Hematopoietic multipotent progenitor cell treated with erythropoietin and hydrocortisone succinate and interleukin-3 and kit ligand, for 4 days (in vitro differentiated cells): Measurements from ENCODE around the gene UBE2N.
"Not testable (repeated sequence)": the region's sequence is repeated elsewhere in the genome, so short reads cannot be mapped to it uniquely, and the experiment has no call there.

Experiments used
- DNase-seq: peaks from one replicate; pipeline ENCODE4 v3.0.0-alpha.2; 2015

Gene UBE2N

DNA sequence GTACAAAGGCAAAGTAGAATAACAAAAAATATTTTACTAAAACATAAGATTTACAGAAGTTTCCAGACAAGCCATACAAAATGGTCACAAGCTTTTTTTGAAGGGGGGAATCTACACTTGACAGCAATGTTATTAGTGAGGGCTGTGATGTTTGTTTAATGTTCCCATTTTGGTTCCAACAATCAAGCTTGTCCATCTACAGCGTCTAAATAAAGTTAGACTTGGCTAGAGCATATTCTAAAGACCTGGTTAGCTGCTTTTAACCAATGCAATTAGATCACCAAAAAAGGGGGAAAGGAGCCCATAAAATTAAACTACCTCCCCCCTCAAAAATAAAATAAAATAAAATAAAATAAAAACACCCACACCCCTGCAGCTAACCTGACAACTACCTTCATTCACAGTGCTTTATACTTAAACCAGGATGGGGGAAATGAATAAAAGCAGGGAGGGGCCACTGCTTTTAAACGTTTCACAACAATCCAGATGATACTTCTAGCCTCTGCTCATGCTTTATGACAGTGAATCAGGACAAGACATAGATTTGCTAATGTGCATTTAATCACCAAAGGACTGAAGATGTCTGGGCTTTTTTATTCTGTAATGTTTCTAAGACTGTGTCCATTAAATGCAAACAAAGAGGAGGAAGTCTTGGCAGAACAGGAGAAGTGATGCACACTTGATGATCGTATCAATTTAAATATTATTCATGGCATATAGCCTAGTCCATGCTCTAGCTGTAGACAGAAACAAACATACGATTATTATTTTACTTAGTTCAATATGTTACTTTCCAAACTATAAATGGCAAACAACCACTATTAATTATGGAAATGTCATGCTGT, 32.2 kb downstream of the UBE2N start:
- DNase-seq: not testable (repeated sequence)

DNA sequence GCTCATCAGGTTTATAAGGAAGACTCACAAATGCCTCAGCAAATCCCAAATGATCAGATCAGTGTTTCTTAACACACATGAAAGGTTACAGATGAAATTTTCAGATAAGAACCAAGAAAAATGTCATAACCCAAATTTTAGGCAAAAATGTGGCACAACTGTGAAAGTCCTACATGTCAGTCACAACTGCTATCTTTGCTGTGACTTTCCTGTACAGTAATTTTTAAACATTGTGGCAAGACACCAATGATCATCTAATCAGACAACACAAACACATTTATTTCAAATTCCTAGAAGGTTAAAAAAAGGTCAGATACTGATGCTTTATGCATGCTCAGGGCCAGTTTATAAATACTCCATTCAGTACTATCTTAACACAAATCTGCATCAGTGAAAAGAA, 32.9 kb downstream of the UBE2N start:
- no peak for DNase-seq

DNA sequence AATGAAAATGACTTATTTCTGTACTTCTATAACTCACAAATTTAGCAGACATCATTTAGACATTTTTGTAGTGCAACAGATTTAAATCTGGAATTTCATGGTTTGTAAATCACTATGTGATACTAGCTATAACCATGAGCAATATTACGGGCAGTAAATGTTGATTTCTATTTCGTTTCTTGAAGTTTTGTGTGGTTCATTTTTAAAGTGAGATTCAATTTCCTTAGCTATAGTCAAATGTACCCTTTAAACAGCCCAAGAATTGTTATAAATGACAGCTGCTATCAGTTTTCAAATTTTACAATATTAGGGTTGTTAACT, 33.8 kb downstream of the UBE2N start:
- DNase-seq: no peak

DNA sequence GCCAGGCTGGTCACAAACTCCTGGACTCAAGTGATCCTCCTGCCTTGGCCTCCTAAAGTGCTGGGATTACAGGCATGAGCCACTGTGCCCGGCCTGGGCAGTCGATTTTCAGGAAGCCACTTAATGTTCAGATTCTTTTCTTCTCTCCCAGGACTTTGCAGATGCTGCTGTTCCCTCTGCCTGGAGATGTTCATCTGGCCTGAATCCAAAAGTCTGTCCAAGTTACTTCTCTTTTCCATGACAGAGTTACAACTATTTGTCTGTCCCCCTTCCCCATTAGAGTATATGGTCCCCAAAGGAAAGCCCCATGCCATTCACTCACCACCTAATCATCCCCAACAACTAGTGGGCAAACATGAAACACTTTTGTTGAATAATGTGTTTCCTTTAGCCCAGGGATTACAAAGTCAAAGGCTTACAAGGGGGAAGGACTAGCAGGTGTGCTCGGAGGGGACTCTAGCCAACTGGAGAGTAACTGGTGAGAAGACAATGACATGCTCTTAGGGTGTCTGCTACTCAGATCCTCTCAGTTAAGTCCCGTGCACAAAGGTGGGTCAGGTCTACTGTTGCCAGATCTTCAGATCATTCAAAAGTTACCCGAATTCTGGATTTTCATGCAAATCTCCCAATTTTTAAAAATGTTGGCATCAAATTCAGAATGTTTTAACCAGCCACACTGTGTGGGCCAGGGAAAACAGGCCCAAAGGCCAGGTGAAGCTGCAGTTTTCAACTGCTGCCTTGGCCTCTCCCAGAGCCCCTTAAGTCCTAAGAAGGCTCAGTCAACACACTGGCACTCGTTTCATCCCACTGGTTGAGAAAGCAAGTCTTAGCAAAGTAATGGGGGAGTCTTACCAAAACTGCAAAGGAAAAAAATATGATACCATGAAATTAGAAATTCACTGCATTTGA, 34.4 kb downstream of the UBE2N start:
- no peak for DNase-seq

DNA sequence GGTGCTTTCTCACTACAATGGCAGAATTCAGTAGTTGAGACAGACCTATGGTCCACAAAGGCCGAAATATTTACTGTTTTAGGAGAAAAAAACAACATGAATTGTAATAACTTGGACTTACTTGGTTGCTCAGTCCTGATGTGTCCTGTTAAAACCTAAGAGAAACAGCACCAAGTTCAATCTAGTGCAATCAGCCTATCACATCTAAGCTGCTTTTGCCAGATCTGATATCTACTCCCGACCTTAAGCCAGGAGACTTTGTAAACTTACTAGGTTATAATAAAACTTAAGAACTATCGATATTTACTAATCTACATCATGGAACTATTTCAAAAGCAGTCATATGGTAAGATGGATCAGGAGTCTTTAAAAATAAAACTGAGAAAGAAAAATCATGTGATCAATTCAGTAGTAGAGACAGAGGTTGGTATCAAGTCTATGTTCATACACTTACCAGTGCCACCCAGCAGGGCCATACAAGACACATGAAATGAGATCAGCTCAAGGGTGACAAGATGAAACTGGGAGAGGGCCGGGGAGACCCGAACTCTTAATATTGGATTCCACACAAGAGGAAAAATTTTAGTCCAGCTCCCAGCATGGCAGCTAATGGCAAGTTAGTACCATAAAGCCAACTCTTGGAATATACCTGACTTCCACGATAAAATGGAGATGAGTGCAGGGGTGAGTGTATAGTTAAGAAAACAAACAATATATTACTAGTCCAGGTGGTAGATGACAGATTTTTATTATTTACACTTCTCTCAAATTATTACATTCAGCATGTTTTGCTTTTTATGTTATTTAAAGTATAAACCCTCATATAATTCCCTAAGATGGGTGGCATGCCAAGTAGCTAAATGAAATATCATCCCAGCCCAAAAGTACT, 36.5 kb downstream of the UBE2N start:
- peak; percentile 29 for DNase-seq

DNA sequence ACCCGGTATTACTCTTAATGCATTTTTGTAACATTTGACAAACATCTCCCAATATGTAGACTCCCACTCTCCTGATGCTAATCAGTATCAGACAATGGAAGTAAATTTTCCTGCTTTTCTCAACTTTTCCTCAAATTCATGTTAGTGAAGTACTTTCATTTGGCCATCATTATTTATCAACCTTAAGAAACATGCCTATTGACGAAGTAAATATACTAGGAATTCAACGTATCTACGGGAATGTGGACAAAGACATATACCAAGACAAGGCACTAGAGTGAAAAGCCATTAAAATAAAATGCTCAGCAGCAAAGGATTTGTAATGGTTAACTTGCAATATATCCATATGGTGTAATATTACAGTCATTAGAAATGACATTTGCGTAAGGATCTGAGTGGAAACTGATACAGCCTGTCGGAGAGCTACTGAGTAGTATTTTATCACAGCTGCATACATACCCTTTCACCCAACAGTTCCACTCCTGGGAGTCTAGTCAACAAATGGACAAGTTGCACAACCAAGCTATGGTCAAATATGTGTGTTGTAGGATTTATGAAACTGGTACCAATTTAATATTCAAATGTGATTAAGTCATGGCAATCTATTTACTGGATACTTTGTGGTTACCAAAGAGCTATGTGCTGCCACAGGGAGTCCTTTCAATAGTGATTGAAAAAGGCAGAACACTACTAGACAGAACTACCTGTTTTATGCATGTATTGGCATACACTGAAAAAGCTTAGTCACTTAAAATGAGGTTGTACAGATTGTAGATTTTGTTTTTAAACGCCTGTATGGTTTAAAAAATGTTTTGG, 37.6 kb downstream of the UBE2N start:
- DNase-seq: no peak

DNA sequence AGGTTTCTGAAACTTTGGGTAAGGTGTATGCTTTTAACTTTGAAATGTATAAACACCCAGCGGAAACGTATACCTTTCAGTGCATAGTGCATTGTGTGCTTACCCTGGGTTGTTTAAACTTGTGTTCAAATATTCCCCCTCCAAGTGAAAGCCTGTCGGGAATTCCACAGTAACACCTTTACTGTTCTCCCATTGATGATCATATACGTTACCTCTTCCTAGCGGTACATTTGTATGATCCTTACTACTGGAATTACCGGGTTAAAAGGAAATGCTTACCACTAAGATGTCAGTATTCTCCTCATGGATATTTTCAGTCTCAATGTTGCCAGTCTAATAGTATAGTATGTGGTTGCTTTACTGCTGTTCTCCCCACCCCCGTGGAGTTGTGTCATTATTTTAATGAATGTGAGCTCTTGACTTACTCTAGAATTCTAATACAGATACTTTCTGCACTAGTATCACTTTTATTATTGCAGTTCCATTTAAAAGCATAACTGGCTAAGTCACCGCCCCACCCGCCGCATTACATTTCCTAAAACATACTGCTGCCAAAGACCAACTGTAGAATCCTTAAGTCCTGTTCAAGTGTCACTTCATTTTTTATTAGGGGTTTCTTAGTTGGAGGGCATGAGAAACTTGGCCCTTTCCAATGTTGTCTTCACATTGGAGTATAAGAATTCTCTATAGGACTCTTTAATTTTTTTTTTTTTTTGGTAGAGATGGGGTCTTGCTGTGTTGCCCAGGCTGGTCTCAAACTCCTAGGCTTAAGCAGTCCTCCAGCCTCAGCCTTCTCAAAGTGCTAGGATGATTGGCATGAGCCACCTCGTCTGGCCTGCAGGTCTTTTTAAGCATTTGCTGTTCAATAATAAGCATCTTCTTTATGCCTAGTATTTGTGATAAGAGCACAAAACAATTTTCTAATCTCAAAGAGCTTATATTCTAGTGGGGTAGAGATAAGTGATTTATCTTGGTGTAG, 39.1 kb downstream of the UBE2N start:
- DNase-seq: no peak

DNA sequence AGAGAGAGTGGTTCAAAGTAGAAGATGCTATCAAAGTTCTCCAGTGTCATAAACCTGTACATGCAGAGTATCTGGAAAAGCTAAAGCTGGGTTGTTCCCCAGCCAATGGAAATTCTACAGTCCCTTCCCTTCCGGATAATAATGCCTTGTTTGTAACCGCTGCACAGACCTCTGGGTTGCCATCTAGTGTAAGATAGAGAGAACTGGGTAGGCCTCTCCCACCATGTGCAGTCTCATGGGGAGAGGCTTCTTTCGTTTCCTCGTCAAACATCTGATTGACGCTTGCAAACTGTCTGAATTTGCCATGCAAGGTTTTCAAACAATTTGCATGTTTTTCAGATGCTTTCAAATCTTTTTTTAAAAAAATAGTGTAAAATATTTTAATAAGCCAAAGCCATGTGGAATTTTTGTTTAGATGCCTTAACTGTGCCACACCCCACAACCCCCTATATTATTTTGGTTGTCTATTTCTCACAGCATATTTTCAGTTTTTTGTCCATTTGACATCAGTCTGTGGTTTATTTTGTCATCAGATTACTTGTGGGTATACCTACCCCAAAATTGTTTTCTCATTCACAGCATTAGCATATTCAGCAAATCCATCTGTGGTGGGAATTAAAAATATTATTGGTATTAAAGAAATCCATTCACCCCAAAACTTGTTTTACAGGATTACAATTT, 42.4 kb downstream of the UBE2N start:
- not testable (repeated sequence) for DNase-seq

DNA sequence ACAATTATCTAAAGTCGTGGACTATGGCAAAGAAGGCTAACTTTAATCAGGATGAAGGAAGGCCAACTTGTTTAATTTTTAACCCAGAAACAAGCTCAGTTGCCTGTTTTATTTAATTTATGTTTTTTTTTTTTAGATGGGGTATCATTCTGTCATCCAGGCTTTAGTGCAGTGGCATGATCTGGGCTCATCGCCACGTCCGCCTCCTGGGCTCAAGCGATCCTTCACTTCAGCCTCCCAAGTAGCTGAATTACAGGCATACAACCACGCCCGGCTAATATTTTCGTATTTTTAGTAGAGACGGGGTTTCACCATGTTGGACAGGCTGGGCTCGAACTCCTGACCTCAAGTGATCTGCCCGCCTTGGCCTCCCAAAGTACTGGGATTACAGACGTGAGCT, 44.3 kb downstream of the UBE2N start:
- DNase-seq: no peak

DNA sequence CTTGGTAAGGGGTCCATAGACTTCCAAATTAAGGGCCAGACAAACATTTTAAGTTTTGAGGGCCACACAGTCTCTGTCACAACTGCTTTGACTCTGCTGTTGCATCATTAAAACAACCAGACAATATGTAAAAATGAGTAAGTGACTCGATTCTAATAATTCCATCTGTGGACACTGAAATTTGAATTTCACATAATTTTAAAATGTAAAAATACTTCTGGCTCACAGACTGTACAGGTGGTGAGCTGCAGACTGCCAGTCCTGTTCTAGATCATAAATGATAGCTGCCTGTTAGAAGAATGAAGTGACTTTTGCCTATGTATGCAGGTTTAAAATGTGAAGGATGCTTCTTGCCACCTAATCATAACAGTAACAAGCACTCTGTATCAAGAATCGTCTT, 48.3 kb downstream of the UBE2N start:
- no peak for DNase-seq

DNA sequence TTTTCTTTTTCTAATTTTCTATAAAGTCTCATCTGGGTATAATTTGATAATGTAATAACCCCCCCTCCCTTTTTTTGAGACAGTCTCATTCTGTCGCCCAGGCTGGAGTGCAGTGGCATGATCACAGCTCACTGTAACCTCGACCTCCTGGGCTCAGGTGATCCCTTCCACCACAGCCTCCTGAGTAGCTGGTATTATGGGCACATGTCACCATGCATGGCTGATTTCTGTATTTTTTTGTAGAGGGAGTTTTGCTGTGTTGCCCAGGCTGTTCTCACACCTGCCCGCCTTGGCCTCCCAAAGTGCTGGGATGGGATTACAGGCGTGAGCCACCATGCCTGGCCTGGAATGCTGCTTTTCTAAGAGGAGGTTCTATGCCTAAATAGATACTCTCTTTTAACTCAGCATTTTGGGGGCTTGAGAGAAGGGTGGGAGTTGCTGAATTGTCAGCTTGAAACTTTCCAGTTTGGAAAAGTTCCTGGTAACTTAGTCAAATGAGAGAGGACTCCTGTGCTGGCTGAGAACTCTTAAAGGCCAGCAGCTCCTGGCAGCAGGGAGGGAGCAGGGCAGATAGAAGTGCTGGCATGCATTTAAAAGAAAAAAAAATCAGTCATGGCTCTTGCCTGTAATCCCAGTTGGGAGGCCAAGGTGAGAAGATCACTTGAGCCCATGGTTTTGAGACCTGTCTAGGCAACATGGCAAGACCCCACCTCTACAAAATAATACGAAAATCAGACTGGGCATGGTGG, 51.0 kb downstream of the UBE2N start:
- no peak for DNase-seq

DNA sequence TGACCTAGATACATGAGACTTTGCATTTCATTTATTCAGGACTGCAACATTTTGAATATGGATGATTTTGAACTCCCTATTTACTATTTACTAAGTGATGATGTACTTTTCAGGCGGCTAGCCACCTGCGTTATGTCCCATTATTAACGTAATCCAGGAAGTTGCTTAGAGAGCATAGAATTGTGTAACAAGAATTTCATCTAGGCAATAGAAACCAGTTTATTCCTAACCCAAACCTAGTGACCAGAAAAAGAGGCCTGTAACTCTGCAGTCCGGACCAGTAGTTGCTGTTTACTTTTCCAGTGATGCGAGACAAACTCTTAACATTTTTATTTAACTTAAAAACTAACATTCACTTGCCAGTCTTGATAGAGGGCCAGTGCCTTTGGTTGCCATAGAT, 51.7 kb downstream of the UBE2N start:
- no peak for DNase-seq

DNA sequence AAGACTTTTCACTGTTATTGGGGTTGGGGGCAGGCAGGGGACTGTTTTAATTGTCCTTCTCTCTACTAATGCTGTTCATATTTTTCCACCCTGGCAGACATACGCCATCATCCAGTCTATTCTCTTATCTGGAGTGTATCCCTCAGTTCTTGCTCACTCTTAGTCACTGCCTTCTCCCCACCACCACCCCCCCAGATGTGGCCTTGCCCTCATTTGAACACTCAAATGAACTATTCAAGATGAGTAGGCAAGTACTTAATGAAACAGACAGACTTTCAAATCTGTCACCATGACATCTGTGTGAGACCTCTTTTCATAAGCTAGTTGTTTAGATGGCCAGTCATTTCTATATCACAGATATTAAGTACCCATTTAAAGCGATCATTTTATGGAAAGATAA, 54.0 kb downstream of the UBE2N start:
- DNase-seq: no peak

DNA sequence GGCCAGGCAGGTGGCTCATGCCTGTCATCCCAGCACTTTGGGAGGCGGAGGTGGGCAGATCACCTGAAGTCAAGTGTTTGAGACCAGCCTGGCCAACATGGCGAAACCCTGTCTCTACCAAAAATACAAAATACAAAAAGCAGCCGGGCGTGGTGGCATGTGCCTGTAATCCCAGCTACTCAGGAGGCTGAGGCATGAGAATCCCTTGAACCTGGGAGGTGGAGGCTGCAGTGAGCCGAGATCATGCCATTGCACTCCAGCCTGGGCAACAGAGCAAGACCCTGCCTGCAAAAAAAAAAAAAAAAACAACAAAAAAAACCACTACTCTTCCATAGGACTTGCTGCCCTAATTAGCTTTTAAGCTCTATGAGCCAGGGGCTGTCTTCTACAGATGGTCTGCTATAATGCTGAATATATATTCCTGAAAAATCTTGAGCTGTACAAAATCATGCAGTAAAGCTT, 59.7 kb downstream of the UBE2N start:
- not testable (repeated sequence) for DNase-seq

DNA sequence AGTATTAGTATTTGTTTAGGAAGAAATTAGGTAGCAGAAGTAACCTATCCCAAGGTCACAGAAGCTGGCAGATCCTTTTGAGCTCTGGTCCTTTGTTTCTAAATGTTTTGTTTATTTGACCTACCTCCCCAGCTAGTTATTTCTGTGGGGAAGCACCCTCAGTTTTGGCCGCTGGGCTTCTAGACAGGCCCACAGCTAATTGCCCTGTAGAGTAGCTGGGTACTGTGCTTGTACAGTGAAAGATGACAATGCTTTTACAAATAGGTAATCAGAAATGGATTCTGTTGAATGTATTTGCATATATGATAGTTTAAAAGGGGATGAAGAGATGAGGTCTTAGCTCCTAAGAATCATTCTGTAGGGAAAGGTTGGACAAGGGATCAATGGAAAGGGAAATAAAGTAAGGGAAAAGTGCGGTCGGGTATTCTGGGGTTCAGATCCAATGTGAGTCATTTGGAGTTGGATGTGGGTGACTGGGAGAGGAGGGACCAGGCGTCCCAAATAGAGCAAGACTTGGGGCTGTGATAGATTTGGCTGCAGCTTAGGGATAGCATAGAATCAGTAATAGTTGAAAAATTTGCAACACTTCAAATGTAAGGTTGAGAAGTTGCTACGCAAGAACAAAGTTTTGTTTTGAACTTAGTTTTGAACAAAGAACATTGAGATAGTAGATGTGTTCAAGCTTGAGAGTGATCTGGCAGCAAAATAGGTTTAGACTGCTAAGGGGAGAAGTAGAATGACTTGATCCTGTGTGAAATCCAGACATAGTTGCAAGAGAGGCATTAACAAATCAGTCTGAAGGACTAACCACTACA, 60.4 kb downstream of the UBE2N start:
- DNase-seq: no peak

DNA sequence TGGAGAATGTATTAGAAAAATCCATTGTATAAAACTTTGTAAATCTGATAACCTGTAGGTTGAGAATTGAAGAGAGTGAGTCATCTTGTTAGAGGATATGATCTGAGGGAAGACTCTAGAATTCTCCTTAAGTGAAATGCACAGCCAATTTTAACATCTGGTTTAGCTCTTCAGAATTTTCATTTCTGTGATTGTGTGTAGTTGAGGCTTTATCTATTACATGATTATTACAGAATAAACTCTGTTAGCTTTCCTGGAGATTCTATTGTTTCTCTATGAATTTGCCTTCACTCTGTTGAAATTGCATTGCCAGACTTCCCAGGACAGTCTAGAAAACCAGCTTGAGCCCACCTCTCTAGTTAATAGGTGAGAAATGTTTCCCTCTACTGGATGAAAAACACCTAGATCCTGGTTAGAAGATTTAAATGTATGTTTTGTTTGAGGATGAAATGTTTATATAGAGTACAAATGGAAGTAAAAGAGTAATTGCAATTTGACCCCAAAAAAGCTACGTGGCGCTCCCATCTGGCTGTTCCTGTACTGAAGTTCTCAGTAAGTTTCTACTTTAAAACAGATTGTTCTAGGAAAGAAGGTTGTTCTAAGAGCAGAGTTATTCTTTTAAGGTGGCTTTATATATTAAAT, 61.1 kb downstream of the UBE2N start:
- peak; percentile 59 for DNase-seq

DNA sequence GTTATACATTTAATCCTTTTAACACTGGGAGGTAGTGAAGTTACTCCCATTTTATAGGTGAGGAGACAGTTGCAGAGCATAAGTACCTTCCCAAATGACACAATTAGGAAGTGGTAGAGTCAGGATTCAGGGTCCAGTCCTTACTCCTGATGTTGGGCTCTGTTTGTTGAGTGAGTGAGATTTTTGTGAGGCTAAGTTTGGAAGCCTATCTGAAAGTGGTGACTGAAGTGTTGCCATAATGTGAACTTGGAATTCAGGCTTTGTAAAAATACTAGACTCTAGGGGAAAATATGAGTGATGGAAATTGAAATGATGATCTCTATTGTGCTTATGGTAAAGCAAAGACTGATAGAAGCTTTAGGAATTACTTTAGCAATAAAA, 61.8 kb downstream of the UBE2N start:
- DNase-seq: no peak
